Endodermal cell (in vitro differentiated cells): ENCODE data around the gene METAP2. TPM values are rescaled to one million over a fixed set of nuclear protein-coding genes. Genes with fewer than 3 reads are reported as not detected.

Experiments
- DNase-seq: peaks from one replicate; pipeline ENCODE4 v3.0.0-alpha.2; 2017
- H3K27ac ChIP-seq: 2 replicates; pipeline ENCODE4 v1.5.1; 2013; ENCODE audit warnings: mild to moderate bottlenecking, low read depth, low read length, moderate library complexity
- H3K27me3 ChIP-seq: 2 replicates; pipeline ENCODE4 v1.6.1; 2013; ENCODE audit warnings: mild to moderate bottlenecking, low read length, moderate library complexity; ENCODE audit not compliant: insufficient read depth, control insufficient read depth, poor library complexity, severe bottlenecking
- H3K36me3 ChIP-seq: 2 replicates; pipeline ENCODE4 v1.7.0; 2013; ENCODE audit warnings: mild to moderate bottlenecking, low read length, moderate library complexity; ENCODE audit not compliant: control insufficient read depth, insufficient read depth
- H3K4me1 ChIP-seq: one replicate; pipeline ENCODE4 v1.7.0; 2013; ENCODE audit warnings: low read length; ENCODE audit not compliant: control insufficient read depth, insufficient read depth
- H3K4me3 ChIP-seq: 2 replicates; pipeline ENCODE4 v1.5.1; 2013; ENCODE audit warnings: mild to moderate bottlenecking, low read length, moderate library complexity
- H3K9ac ChIP-seq: 2 replicates; pipeline ENCODE4 v1.6.1; 2013; ENCODE audit warnings: mild to moderate bottlenecking, low read length, moderate library complexity; ENCODE audit not compliant: poor library complexity, severe bottlenecking; ENCODE audit errors: extremely low read depth
- H3K9me3 ChIP-seq: 2 replicates; pipeline ENCODE4 v1.6.1; 2013; ENCODE audit warnings: mild to moderate bottlenecking, low read length, moderate library complexity; ENCODE audit not compliant: control insufficient read depth
- H3K27ac Mint-ChIP-seq: 2 replicates; pipeline ENCODE4 v1.8.0; 2020; ENCODE audit warnings: mixed read lengths
- H3K27me3 Mint-ChIP-seq: 2 replicates; pipeline ENCODE4 v1.8.0; 2021; ENCODE audit warnings: mild to moderate bottlenecking, mixed read lengths; ENCODE audit not compliant: insufficient read depth
- H3K36me3 Mint-ChIP-seq: 2 replicates; pipeline ENCODE4 v1.8.0; 2020; ENCODE audit warnings: low read depth, mixed read lengths
- H3K4me1 Mint-ChIP-seq: 2 replicates; pipeline ENCODE4 v1.8.0; 2020; ENCODE audit warnings: mixed read lengths
- H3K4me3 Mint-ChIP-seq: 2 replicates; pipeline ENCODE4 v1.8.0; 2020; ENCODE audit warnings: mild to moderate bottlenecking, moderate library complexity, mixed read lengths
- H3K9me3 Mint-ChIP-seq: 2 replicates; pipeline ENCODE4 v1.8.0; 2020; ENCODE audit warnings: mild to moderate bottlenecking, mixed read lengths
- CTCF ChIP-seq: fragments of 200-600 bp; sonication (generic); conservative IDR thresholded peaks from 2 replicates; pipeline ENCODE4 v1.5.0; 2021; ENCODE audit warnings: antibody characterized with exemption, mild to moderate bottlenecking
- WGBS, 2 experiments: methylation state at CpG; one replicate each; pipeline versions ENCODE4 v1.1.5 to v1.1.7; 2013; ENCODE audit warnings: missing lambda C conversion rate in 2 of 2, mixed read lengths in 1 of 2; ENCODE audit not compliant: insufficient coverage in 1 of 2, insufficient read length in 1 of 2; 5-methylcytosine and 5-hydroxymethylcytosine counted together
- total RNA-seq, 2 donors: library from RNA; stranded (reverse); fragmentation: NEBNext Ultra II Directional in 1 of 2; extraction: Animal tissue kit (Norgen Biotek cat#: 25700) in 1 of 2; gene quantifications; 2 replicates in 1 of 2; 3 replicates in 1 of 2; pipeline ENCODE4 v1.2.1, GENCODE V29; 2021

METAP2 gene
- total RNA-seq, 2 donors from 2014 or later: 137 to 152 TPM

GRCh38 chr12:95511977-95512376 lies 38.0 kb downstream of the METAP2 start:
- Histone ChIP-seq H3K9ac (no peak overlapping the region), H3K36me3 (peaks cover 84% of the 10 kb centered on the region), H3K27me3 (no peaks in the 10 kb centered on the region), H3K4me1 (no peaks in the 10 kb centered on the region), H3K27ac (no peak overlapping the region), H3K9me3 (no peaks in the 10 kb centered on the region), H3K4me3 (no peak overlapping the region)
- peaks cover 18% of the 10 kb centered on the region for H3K4me1 Mint-ChIP-seq
- no peak for DNase-seq
- H3K4me3 Mint-ChIP-seq: no peak overlapping the region
- 59 to 83% methylated on average over 1 of the region's 1 CpG for WGBS, 2 experiments
- H3K27ac Mint-ChIP-seq: no peak overlapping the region
- H3K9me3 Mint-ChIP-seq: no peaks in the 10 kb centered on the region
- TF ChIP-seq CTCF: no peak
- no peaks in the 10 kb centered on the region for H3K27me3 Mint-ChIP-seq
- H3K36me3 Mint-ChIP-seq: peaks cover 72% of the 10 kb centered on the region

- WGBS, 2 experiments: 90 to 93% methylated on average over 5 of the region's 5 CpGs
These were observed 39.6 kb downstream of the METAP2 start for GRCh38 chr12:95513599-95513998.

GRCh38 chr12:95515197-95515596 lies 41.2 kb downstream of the METAP2 start:
- H3K27ac Mint-ChIP-seq: no peak overlapping the region
- WGBS, 2 experiments: 96 to 100% methylated on average over 1 to 3 of the region's 3 CpGs
- no peak for TF ChIP-seq CTCF
- H3K27me3 Mint-ChIP-seq: no peaks in the 10 kb centered on the region
- no peak overlapping the region for H3K4me3 ChIP-seq
- H3K9me3 ChIP-seq: no peaks in the 10 kb centered on the region
- H3K4me3 Mint-ChIP-seq: no peak overlapping the region
- peaks cover 54% of the 10 kb centered on the region for H3K36me3 ChIP-seq
- no peaks in the 10 kb centered on the region for H3K4me1 ChIP-seq
- H3K9me3 Mint-ChIP-seq: no peaks in the 10 kb centered on the region
- peaks cover 59% of the 10 kb centered on the region for H3K36me3 Mint-ChIP-seq
- no peak overlapping the region for H3K9ac ChIP-seq
- H3K27ac ChIP-seq: peak overlapping the region; percentile 13
- DNase-seq: no peak
- peaks cover 24% of the 10 kb centered on the region for H3K4me1 Mint-ChIP-seq
- H3K27me3 ChIP-seq: no peaks in the 10 kb centered on the region

More at GRCh38 chr12:95513599-95513998, 39.6 kb downstream of the METAP2 start:
- no peak overlapping the region for H3K4me3 ChIP-seq
- no peaks in the 10 kb centered on the region for H3K27me3 Mint-ChIP-seq
- H3K27ac Mint-ChIP-seq: no peak overlapping the region
- H3K9me3 Mint-ChIP-seq: no peaks in the 10 kb centered on the region
- H3K9ac ChIP-seq: no peak overlapping the region
- H3K27ac ChIP-seq: no peak overlapping the region
- peaks cover 66% of the 10 kb centered on the region for H3K36me3 Mint-ChIP-seq
- peaks cover 70% of the 10 kb centered on the region for H3K36me3 ChIP-seq
- no peak for DNase-seq
- no peaks in the 10 kb centered on the region for H3K27me3 ChIP-seq
- no peak for TF ChIP-seq CTCF
- H3K9me3 ChIP-seq: no peaks in the 10 kb centered on the region
- H3K4me1 Mint-ChIP-seq: peaks cover 24% of the 10 kb centered on the region
- H3K4me1 ChIP-seq: no peaks in the 10 kb centered on the region
- no peak overlapping the region for H3K4me3 Mint-ChIP-seq
